HK-2 (cell line): ENCODE results near the gene SMC1B.
"Not testable (repeated sequence)": the region's sequence is repeated elsewhere in the genome, so short reads cannot be mapped to it uniquely, and the experiment has no call there.

Experiments
- DNase-seq: peaks from one replicate; pipeline ENCODE4 v3.0.0-alpha.2; 2018; ENCODE audit not compliant: unreplicated experiment

Gene SMC1B, protein sequence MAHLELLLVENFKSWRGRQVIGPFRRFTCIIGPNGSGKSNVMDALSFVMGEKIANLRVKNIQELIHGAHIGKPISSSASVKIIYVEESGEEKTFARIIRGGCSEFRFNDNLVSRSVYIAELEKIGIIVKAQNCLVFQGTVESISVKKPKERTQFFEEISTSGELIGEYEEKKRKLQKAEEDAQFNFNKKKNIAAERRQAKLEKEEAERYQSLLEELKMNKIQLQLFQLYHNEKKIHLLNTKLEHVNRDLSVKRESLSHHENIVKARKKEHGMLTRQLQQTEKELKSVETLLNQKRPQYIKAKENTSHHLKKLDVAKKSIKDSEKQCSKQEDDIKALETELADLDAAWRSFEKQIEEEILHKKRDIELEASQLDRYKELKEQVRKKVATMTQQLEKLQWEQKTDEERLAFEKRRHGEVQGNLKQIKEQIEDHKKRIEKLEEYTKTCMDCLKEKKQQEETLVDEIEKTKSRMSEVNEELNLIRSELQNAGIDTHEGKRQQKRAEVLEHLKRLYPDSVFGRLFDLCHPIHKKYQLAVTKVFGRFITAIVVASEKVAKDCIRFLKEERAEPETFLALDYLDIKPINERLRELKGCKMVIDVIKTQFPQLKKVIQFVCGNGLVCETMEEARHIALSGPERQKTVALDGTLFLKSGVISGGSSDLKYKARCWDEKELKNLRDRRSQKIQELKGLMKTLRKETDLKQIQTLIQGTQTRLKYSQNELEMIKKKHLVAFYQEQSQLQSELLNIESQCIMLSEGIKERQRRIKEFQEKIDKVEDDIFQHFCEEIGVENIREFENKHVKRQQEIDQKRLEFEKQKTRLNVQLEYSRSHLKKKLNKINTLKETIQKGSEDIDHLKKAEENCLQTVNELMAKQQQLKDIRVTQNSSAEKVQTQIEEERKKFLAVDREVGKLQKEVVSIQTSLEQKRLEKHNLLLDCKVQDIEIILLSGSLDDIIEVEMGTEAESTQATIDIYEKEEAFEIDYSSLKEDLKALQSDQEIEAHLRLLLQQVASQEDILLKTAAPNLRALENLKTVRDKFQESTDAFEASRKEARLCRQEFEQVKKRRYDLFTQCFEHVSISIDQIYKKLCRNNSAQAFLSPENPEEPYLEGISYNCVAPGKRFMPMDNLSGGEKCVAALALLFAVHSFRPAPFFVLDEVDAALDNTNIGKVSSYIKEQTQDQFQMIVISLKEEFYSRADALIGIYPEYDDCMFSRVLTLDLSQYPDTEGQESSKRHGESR

DNA sequence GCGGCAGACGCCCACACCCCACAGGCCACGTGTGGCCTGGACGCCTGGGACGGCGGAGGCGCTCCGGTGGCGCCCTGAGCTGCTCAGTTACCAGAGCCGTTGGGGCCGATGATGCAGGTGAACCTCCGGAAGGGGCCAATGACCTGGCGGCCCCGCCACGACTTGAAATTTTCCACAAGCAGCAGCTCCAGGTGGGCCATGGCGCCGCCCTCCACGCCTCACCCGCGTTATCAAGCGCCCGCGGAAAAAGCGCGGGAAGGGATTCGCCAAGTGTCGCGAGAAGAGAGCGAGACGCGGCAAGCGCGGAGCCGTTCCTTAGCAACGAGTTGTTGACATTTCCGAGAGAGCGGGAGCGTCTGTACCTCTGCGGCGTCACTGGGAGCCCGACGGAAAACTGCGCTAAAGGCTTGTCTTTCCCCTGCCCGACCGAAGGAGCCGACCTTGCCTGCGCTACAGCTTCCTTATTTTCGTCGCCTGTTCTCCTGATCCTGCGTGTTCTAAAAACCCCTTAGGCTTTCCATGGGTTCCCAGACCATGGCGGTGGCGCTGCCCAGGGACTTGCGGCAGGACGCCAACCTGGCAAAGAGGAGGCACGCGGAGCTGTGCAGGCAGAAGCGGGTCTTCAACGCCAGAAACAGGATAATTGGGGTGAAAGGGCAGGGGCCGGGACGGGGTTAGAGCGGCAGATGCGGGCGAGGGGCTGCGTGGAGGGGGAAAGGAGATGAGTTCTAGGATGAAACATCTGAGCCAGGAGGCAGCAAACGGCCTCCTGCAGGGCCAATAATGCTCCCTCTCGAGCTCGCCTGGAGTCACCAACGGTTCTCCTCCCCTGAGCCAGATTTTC, at the start of gene SMC1B, which contains the start of gene RIBC2:
Gene SMC1B, minus strand, starts transcription at position 232 of the 844 bp plus-strand sequence. Its CDS starts 32 bp downstream, at position 200.
Gene RIBC2, plus strand, starts transcription at position 326 of the 844 bp plus-strand sequence. Its CDS starts 194 bp downstream, at position 520.
- peak; percentile 92 for DNase-seq

DNA sequence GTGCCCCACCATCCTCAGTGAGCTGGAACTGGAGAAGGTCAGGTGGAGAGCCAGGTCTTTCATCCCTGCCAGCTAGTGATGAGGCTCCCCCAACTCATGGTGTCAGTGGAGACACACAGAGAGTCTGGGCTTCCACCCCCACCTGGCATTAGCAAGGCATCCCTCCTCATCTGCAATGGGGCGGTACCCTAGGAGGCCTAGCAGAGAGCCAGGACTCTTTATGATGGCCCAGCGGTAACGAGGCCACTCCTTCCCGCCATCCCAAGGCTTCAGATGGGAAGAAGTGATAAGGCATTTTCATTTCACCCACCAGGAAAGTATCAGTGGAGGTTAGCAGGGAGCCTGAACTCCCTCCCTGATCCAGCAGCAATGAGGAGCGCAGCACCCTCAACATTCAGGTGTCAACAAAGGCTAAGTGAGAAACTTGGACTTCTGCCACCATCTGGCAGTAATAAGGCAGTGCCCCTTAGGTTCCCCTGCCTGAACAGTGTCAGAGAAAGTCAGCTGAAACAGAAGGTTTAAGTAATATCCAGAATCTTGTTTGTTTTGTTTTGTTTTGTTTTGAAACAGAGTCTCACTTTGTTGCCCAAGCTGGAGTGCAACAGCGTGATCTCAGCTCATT, 48.7 kb upstream of the SMC1B start:
- DNase-seq = no peak

DNA sequence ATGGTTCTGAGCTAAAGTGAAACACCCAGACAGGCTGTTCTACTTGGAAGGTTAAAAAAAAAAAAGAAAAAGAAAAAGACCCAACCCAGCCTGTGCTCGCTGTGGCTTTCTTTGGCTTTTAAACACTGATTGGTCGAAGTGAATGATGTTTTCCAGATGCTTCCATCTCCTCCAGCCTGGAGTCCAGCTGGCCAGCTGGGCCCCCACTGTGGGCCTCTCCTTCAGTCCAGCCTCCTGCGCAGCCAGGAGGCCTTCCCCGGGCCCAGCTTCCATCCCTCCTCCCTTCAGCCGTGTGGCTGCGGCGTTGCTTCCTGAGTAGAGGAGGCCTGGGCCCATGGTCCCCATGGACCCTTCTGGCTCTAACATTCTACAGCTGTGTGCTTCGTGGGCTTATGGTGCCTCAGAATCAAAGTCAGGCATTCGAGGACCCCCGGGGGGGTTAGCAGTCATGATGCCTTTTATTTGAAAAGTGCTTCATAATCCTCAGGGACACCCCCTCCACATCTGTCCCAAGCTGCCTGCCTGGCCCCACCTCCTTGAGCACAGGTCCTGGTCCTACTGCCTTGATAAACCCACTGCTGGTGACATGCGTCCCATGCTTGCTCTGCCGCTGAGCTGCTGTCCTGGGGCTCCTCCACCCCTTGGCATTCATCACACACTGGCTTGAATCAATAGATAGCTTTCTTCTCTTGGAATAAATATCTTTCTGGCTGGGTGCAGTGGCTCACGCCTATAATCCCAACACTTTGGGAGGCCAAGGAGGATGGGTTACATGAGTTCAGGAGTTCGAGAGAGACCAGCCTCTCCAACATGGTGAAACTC, 47.1 kb upstream of the SMC1B start:
- no peak for DNase-seq

DNA sequence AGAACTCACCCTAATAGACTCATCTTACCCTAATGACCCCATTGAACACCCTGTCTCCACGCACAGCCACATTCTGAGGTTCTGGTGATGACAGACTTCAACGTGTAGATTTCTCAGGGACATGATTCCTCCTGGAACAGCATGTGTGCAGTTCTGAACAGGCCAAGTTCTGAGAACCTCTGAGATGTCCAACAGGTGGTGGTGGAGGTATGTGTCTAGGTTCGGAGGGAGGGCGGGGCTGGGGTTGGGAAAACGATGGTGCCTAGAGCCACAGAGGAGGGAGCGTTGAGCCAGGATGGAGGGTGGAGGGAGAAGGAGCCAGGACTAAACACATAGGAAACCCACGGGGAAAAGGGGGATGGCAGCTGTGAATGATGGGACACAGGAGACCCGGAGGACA, 45.8 kb upstream of the SMC1B start:
- no peak for DNase-seq

DNA sequence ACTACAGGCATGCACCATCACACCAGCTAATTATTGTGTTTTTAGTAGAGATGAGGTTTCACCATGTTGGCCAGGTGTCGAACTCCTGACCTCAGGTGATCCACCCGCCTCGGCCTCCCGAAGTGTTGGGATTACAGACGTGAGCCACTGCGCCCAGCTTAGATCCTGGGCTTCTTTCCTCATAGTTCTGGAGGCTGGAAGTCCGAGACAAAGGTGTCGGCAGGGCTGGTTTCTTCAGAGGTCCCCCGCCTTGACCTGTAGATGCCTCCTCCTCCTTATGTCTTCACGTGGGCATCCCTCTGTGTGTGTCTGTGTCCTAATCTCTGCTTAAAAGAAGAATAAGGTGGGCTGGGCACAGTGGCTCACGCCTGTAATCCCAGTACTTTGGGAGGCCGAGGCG, 45.1 kb upstream of the SMC1B start:
- DNase-seq = no peak

DNA sequence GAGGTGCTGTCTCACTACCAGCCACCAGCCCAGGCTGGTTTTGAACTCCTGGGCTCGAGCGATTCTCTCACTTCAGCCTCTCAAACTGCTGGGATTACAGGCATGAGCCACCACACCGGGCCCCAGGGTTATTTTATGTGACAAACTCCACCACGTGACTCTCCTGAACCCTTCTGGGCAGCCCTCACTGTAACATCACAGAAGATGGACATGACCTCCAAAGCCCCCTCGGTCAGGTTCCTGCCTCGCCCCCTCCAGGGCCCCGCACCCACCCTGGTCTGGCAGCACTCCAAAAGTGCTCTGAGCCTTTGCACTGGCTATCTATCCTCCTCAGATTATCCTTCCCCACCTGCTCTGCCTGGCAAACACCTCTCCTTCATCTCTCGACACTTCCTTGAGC, 43.4 kb upstream of the SMC1B start:
- no peak for DNase-seq

DNA sequence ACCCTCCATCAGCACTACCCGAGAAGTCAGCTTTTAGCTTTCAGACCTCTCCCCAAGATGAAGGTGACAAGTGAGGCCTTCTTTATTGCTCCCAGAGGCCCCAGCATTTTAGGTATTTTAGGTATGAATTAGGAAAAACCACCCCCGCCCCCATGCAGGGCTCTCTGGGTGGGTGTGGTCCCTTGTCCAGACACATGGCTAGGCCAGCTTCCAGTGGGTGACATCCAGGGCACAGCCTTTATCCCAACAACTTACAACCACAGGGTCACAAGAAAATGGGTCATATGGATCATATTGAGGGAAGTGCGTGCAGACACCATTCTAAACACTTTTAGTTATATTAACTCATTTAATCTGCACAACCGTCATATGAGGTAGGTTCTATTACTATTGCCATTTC, 42.2 kb upstream of the SMC1B start:
- no peak for DNase-seq

DNA sequence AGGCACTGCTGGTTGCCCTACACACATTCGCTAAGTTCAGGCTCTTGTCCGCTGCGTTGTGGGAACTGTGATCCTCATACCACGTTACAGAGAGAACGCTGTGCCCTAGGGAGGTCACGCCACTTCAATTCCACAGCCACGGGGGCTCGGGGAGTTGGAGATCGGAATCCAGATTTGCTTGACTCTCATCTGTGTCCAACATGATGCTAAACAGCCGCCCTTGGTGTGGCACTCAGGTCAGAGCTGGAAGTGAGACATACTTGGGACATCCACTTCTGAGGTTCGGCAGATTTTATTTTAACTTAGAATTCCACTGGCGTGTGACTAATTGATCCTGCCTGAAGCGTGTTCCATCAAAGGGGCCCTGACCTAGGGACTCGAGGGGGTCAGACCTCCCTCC, 41.8 kb upstream of the SMC1B start:
- no peak for DNase-seq

DNA sequence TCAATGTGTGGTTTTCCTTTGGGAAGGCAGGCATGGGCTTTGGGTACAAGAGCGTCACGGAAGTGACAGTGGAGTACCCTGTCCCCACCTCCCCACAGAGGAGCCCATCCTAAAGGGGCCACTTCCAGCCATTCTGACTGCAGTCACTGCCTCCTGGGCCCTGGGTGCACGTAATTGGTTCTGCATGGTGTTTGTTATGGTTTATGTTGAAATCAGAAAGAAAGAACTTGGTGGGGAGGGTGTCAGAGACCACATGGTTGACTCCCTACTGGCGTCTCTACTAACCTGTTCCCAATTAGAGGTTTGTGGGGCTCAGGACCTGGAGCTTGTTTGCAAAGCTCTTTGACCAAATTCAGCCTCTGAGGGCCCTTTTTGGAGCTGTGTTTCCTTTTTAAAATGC, 40.9 kb upstream of the SMC1B start:
- DNase-seq = no peak

DNA sequence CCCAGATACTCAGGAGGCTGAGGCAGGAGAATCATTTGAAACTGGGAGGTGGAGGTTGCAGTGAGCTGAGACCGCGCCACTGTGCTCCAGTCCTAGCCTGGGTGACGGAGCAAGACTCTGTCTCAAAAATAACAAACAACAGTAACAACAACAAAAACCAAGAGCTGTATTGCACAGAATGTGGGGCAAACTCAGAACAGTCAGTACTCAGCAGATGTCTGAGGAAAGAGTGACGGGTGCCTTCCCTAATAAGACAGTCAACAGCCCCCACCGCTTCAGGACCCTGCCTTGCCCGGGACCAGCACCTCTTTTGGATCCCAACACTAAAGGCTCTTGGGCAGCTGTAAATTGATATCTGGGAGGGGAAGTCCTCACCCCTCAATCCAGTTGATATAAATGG, 40.4 kb upstream of the SMC1B start:
- no peak for DNase-seq

DNA sequence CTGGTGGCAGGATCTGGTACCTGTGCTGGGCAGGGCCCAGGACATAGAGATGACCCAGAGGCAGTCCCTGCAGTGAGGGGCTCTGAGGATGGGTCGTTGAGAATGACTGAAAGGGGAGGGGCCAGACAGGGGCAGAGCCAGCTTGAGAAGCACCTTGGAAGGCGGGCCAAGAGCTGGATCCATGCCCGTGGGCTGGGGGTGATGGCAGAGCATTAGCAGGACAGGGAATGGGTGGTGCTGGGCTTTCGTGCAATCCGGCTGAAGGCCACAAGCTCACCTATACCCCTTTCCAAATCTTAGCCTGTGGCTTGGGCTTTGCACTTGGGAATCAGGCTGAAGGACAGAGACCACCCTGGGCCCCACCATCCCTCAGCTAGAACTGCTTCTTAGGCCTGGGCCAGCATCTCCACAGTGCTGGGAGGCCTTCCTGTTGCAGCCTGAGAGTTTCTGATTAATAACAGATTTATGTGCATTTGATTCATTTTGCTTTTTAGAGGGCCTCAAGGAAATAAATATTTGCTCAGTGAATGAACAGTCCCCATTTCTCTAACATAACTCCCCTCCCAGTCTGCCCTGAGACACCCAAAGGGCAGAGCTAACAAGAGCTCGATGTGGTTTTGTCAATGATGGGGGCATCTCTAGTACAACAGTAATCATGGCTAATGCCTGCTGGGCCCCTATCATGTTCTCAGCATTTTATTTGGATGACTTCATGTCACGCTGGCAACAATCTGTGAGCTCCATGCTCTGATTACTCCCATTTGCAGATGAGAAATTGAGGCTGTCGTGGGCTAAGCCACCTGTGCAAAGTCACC, 39.4 kb upstream of the SMC1B start:
- no peak for DNase-seq

DNA sequence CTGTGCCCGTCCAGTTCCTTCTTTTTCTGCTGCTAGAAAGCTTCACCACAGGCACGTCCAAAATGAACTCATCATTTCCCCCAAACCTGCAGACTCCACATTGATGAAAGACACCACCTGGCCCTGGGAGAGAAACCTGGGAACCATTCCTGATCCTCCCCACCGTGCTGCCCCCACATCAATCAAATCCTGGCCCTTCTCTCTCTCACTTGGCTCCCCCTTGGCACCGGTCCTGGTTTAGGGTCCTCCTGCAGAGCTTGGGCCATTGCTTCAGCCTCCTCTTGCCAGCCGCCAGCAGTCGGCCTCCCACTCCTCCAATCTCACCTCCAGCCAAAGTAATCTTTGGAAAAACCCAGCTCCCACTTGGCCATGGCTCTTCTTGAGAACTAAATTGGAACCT, 38.6 kb upstream of the SMC1B start:
- DNase-seq = no peak

DNA sequence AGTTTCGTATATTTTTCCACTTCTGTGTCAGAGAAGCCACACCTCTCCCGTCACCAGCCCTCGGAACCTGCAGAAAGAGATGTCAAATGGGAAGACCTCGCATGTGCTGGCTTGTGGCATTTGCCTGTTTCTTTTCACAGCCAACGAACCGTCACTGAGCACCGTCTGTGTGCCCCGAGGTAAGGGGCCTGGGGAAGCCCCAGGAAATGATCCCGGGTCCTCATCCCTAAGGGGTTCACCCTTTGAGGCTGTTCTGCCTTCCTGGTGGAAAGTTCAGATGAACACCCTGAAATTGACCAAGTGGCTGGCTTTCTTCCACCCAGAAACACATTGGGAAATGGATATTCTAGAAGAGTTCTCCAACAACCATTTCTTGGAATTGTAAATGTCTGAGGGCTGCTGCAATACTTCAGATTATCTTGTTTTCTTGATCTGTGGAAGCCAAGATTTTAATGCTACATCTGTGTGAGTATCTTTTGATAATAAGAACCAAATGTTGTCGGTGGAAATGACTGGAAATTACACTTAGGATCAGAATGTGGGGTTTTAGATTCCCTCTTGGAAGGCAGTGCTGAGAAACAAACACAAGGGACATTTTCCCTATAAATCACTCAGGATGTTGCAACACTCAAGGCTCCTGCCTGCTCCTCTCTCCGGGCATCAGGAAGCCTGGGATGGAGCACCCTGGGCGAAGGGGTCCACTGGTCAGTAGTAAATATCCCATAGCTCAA, 37.7 kb upstream of the SMC1B start:
- DNase-seq = no peak

DNA sequence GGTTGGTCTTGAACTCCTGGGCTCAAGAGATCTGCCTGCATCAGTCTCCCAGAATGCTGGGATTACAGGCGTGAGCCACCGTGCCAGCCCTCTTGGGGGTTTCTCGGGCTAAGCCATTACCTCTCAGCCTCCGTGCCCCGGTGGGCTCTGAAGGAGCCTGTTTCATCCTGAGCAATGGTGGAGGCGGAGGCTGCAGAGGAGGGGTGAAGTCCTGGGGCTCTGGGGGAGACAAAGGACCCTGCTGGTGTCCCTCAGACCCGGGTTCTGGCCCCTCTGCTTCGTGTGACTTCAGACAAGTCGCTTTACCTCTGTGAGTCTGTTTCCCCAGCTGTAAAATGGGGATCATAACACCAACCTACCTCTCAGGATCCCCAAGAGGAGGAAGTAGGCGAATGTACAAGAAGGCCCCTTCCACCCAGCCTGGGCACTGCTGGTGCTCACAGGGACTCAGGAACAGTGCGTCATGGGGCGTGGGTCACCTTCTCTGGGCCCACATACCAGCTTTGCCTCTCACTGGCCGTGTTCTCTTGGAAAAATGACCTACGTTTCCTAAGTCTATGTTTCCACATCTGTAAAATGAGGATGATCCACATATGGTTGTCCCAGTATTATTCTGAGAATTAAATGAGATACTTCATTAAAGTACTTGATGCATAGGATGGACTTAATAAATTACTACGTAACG, 36.8 kb upstream of the SMC1B start:
- DNase-seq = no peak

DNA sequence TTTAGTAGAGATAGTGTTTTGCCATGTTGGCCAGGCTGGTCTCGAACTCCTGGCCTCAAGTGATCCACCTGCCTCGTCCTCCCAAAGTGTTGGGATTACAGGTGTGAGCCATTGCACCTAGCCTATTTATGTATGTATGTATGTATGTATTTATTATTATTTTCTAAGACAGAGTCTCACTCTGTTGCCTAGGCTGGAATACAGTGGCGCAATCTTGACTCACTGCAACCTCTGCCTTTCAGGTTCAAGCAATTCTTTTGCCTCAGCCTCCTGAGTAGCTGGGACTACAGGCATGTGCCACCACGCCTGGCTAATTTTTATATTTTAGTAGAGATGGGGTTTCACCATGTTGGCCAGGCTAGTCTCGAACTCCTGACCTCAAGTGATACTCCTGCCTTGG, 36.0 kb upstream of the SMC1B start:
- not testable (repeated sequence) for DNase-seq

DNA sequence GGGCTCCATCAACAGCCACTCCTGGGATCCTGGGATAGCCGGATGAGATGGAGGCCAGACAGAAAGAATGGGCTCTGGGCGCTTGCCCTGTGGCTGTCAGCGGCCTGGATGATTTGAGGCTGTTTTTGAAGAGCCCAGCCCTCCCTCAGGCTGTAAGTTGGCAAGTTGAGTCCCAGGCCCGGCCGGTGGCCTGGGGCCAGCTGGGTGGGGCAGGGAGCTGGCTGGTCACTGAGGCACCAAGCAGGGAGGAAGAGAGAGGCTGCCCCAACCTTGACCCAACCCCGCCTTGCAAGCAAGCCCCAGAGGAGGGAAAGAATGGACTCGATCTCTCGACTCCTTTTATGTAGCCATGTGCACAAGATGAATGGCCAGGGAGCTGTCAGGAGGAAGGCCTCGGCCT, 35.0 kb upstream of the SMC1B start:
- DNase-seq = no peak

DNA sequence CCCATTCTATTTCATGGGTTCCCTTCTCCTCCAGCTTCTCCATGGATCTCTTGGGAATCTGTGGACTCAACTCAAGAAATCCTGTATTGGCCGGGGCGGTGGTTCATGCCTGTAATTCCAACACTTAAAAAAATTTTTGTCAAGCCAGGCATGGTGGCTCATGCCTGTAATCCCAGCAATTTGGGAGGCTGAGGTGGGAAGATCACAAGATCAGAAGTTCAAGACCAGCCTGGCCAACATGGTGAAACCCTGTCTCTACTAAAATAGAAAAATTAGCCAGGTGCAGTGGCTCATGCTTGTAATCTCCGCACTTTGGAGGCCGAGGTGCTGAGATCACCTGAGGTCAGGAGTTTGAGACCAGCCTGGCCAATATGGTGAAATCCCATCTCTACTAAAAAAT, 34.2 kb upstream of the SMC1B start:
- DNase-seq = not testable (repeated sequence)

DNA sequence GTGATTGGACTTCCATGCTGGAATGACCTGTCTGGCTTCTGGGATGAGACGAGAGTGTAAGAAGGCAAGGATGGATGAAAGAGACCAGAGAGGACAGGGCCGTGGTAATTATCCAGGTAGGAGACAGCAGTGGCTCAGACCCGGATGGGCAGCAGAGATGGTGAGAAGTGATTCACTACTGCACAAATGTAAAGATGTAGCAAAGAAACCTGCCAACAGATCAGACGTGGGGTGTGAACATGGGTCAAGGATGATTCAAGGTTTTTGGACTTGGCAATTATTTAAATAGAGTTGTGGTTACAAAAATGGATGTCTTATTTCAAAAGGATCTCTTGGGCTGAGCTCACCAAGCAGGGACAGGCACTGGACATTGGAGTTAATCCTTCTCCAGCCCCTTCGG, 32.8 kb upstream of the SMC1B start:
- no peak for DNase-seq
